Breast epithelium (tissue), 3 donors: ENCODE results near the gene C1orf105.

Experiments
- CTCF ChIP-seq, 3 donors: fragments of 450-650 bp; IDR thresholded peaks; one replicate each; pipeline ENCODE4 v1.5.1; 2016 to 2017; ENCODE audit warnings: antibody characterized with exemption in 3 of 3, mild to moderate bottlenecking in 3 of 3, moderate library complexity in 3 of 3
- POLR2A ChIP-seq: fragments of 450-650 bp; IDR thresholded peaks from one replicate; pipeline ENCODE4 v1.6.1; 2016; ENCODE audit warnings: antibody characterized with exemption, mild to moderate bottlenecking, moderate library complexity
- POLR2AphosphoS5 ChIP-seq, 3 donors: sonication (generic); formaldehyde crosslinking; IDR thresholded peaks; one replicate each; pipeline ENCODE4 v1.6.1; 2017; ENCODE audit warnings: antibody characterized with exemption in 3 of 3

DNA sequence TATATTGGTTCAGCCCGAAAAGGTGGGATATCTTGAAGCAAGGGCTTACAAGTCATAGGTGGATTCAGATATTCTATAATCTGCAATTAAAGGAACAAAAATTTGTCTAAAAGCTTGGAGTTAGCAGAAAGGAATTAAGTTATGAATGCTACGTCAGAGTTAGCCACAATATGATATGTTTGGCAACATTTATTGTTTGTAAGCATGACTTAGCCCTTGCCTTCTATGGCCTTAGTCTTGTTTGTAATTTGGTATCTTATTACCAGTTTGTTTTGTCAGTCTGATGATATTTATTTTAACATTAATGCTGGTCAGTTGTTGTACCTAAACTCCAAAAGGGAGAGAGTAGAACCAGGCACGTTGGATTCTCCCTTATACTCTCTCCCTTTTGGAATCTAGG, 69.4 kb downstream of the C1orf105 start:
- TF ChIP-seq CTCF (IDR thresholded peaks at IDR 0.05) (no peak), POLR2AphosphoS5 (IDR thresholded peaks at IDR 0.05) (no peak), POLR2A (no peak)
